GM12878 (cell line): ENCODE results near the gene KATNB1. TPM values are rescaled to one million over a fixed set of nuclear protein-coding genes. Genes with fewer than 3 reads are reported as not detected.
A peak's percentile ranks its signal among the peaks of the same experiment; 100 is the strongest.

Experiments used
- ATF2 ChIP-seq: IDR thresholded peaks from 2 replicates; pipeline ENCODE4 v1.6.1; 2012; ENCODE audit warnings: low read length, inconsistent platforms
- ATF7 ChIP-seq: fragments of 450-650 bp; IDR thresholded peaks from 2 replicates; pipeline ENCODE4 v1.6.1; 2016; ENCODE audit warnings: low read depth, mild to moderate bottlenecking
- CTCF ChIP-seq, 3 experiments: IDR thresholded peaks in 2 of 3; conservative IDR thresholded peaks in 1 of 3; 2 replicates each; pipeline ENCODE4 v1.5.1; 2011; ENCODE audit warnings: low read depth in 3 of 3, low read length in 3 of 3, mild to moderate bottlenecking in 3 of 3, control low read depth in 2 of 3, moderate library complexity in 2 of 3, inconsistent platforms in 1 of 3, mixed read lengths in 1 of 3; ENCODE audit not compliant: control insufficient read depth in 2 of 3, insufficient read depth in 1 of 3; ENCODE audit errors: extremely low read depth in 1 of 3
- E4F1 ChIP-seq: fragments of 450-650 bp; IDR thresholded peaks from 2 replicates; pipeline ENCODE4 v1.6.1; 2018; ENCODE audit warnings: borderline replicate concordance, mild to moderate bottlenecking; ENCODE audit not compliant: partially characterized antibody
- FOXK2 ChIP-seq: fragments of 450-650 bp; IDR thresholded peaks from 2 replicates; pipeline ENCODE4 v1.6.1; 2017; ENCODE audit warnings: mild to moderate bottlenecking, moderate library complexity
- IKZF2 ChIP-seq, 2 experiments: fragments of 450-650 bp; IDR thresholded peaks; 2 replicates each; pipeline ENCODE4 v1.6.1; 2017; ENCODE audit warnings: mild to moderate bottlenecking in 2 of 2, moderate library complexity in 2 of 2
- MLLT1 ChIP-seq: fragments of 450-650 bp; IDR thresholded peaks from 2 replicates; pipeline ENCODE4 v1.6.1; 2016; ENCODE audit warnings: mild to moderate bottlenecking
- NBN ChIP-seq: fragments of 450-650 bp; IDR thresholded peaks from 2 replicates; pipeline ENCODE4 v1.6.1; 2016
- PAX8 ChIP-seq: fragments of 450-650 bp; IDR thresholded peaks from 2 replicates; pipeline ENCODE4 v1.6.1; 2017; ENCODE audit warnings: mild to moderate bottlenecking, moderate library complexity
- RAD21 ChIP-seq: IDR thresholded peaks from 2 replicates; pipeline ENCODE4 v1.6.1; 2011; ENCODE audit warnings: mild to moderate bottlenecking, low read depth, low read length, moderate library complexity; ENCODE audit not compliant: insufficient read depth
- RELA ChIP-seq: fragments of 450-650 bp; IDR thresholded peaks from 2 replicates; pipeline ENCODE4 v1.8.0; 2014; ENCODE audit warnings: borderline replicate concordance; ENCODE audit not compliant: partially characterized antibody
- SMC3 ChIP-seq: IDR thresholded peaks from 2 replicates; pipeline ENCODE4 v1.6.1; 2011; ENCODE audit warnings: low read length, improper control_type of control experiment, borderline replicate concordance
- STAT1 ChIP-seq: fragments of 450-650 bp; conservative IDR thresholded peaks from 2 replicates; pipeline ENCODE4 v1.6.1; 2014; ENCODE audit warnings: antibody characterized with exemption, mild to moderate bottlenecking
- ZBED1 ChIP-seq: IDR thresholded peaks from 2 replicates; pipeline ENCODE4 v1.6.1; 2016; ENCODE audit warnings: borderline replicate concordance
- ZBTB40 ChIP-seq: fragments of 450-650 bp; IDR thresholded peaks from 2 replicates; pipeline ENCODE4 v1.6.1; 2016; ENCODE audit warnings: mild to moderate bottlenecking, moderate library complexity, borderline replicate concordance
- polyA plus RNA-seq, 11 experiments: library from polyadenylated mRNA; depleted of rRNA in 4 of 11; unstranded in 6 of 11; stranded (reverse) in 5 of 11; fragments of >200 nt; fragmentation: Nextera tagmentation in 4 of 11; fragmentation: Illumina TruSeq in 1 of 11; extraction: Ambion mirVana in 4 of 11; extraction: Trizol in 1 of 11; gene quantifications; 1 replicate in 1 of 11; 2 replicates in 10 of 11; pipeline versions ENCODE4 v1.2.1 to v1.2.3, GENCODE V29; 2011 to 2016; ENCODE audit warnings: inconsistent platforms in 2 of 11, missing spikeins in 2 of 11, low read depth in 1 of 11
- total RNA-seq, 4 experiments: library from RNA; depleted of rRNA in 3 of 4; stranded (reverse); fragments of >200 nt in 3 of 4; fragmentation: Illumina TruSeq in 1 of 4; extraction: Trizol in 1 of 4; gene quantifications; 2 replicates each; pipeline versions ENCODE4 v1.2.1 to v1.2.3, GENCODE V29; 2013 to 2021

Gene KATNB1
- total and polyA plus RNA-seq, 10 of the 15 experiments (the other 5 are each of a cell fraction or from before 2014, with no cell fraction given), result 0.71 to 46.5 (median 19.5) TPM

GRCh38 chr16:57757326-57757786 lies 21.8 kb downstream of the KATNB1 start (continued):
- TF ChIP-seq ZBTB40 (no peak), ATF7 (no peak), IKZF2 (IDR thresholded peaks at IDR 0.05) (no peak; a peak in 1 of 4 replicates), CTCF (IDR thresholded peaks at IDR 0.05 in 2 of 3, conservative IDR thresholded peaks at IDR 0.05 in 1 of 3; ENCODE audit: control insufficient read depth in 2 of 3, extremely low read depth in 1 of 3, insufficient read depth in 1 of 3, low read depth in 3 of 3, low read length in 3 of 3) (peak; percentile 96 to 97 (median 97)), PAX8 (no peak), STAT1 (no peak), RAD21 (peak; percentile 81), ATF2 (no peak), SMC3 (peak; percentile 83), ZBED1 (no peak), NBN (no peak), E4F1 (no peak), RELA (peak; percentile 52), FOXK2 (no peak), MLLT1 (no peak)
